GM18511 (cell line): ENCODE data around the gene MYCBP.
"Not testable (repeated sequence)": the region's sequence is repeated elsewhere in the genome, so short reads cannot be mapped to it uniquely, and the experiment has no call there.

ENCODE experiments used
- ATAC-seq: cut with Tn5 transposase; IDR thresholded peaks from one replicate; pipeline ENCODE4 v1.9.1; 2021; ENCODE audit warnings: mild to moderate bottlenecking, moderate library complexity; ENCODE audit not compliant: unreplicated experiment

MYCBP gene

GRCh38 chr1:38870996-38871395, 2.2 kb downstream of the MYCBP start:
- no peak for ATAC-seq

- no peak for ATAC-seq
These were observed 5.9 kb downstream of the MYCBP start for GRCh38 chr1:38867208-38867607.

GRCh38 chr1:38865112-38865715, 7.9 kb downstream of the MYCBP start:
- ATAC-seq, result no peak

- ATAC-seq, result no peak
These were observed 12.7 kb downstream of the MYCBP start for GRCh38 chr1:38860454-38860795.

GRCh38 chr1:38859561-38860453, 13.3 kb downstream of the MYCBP start, which contains the start of gene RRAGC:
TSS of gene RRAGC (minus strand) at chr1:38859772. CDS start at chr1:38859646, 126 bp downstream.
- ATAC-seq, result peak; percentile 96

GRCh38 chr1:38858833-38859560, 14.2 kb downstream of the MYCBP start:
- peak; percentile 38 for ATAC-seq

- ATAC-seq, result no peak
These were observed 20.4 kb downstream of the MYCBP start for GRCh38 chr1:38852780-38853179.

- ATAC-seq, result no peak
These were observed 25.1 kb downstream of the MYCBP start for GRCh38 chr1:38848071-38848470.

- no peak for ATAC-seq
These were observed 26.9 kb downstream of the MYCBP start for GRCh38 chr1:38846210-38846609.

GRCh38 chr1:38845088-38845487, 28.1 kb downstream of the MYCBP start:
- not testable (repeated sequence) for ATAC-seq

GRCh38 chr1:38840281-38840680, 32.9 kb downstream of the MYCBP start:
- no peak for ATAC-seq

GRCh38 chr1:38839363-38839762, 33.8 kb downstream of the MYCBP start:
- no peak for ATAC-seq

- ATAC-seq, result not testable (repeated sequence)
These were observed 36.8 kb downstream of the MYCBP start for GRCh38 chr1:38836316-38836715.

GRCh38 chr1:38834937-38835827, 38.0 kb downstream of the MYCBP start:
- no peak for ATAC-seq

- ATAC-seq, result no peak
These were observed 38.8 kb downstream of the MYCBP start for GRCh38 chr1:38834221-38834782.

- ATAC-seq, result no peak
These were observed 40.0 kb downstream of the MYCBP start for GRCh38 chr1:38833146-38833545.

GRCh38 chr1:38832370-38832734, 40.8 kb downstream of the MYCBP start:
- ATAC-seq, result no peak

GRCh38 chr1:38831731-38832369, 41.3 kb downstream of the MYCBP start:
- no peak for ATAC-seq

- no peak for ATAC-seq
These were observed 43.8 kb downstream of the MYCBP start for GRCh38 chr1:38829368-38829767.

- ATAC-seq, result no peak
These were observed 45.8 kb downstream of the MYCBP start for GRCh38 chr1:38827318-38827717.
